HT1080 (cell line): ENCODE results near the gene TP53TG3F. TPM values are rescaled to one million over a fixed set of nuclear protein-coding genes. Genes with fewer than 3 reads are reported as not detected.
"Not testable (repeated sequence)": the region's sequence is repeated elsewhere in the genome, so short reads cannot be mapped to it uniquely, and the experiment has no call there.

Source experiments
- DNase-seq: peaks from one replicate; pipeline ENCODE4 v3.0.0-alpha.2; 2015; ENCODE audit warnings: low read depth
- polyA plus RNA-seq, 2 experiments: library from polyadenylated mRNA; depleted of rRNA; stranded (reverse); fragments of >200 nt; gene quantifications; 2 replicates each; pipeline ENCODE4 v1.2.3, GENCODE V29; 2015
- small RNA-seq: library from RNA; depleted of rRNA; stranded (forward); fragments of <200 nt; gene quantifications from one replicate; pipeline ENCODE3, GENCODE V24; 2014
- total RNA-seq: library from RNA; depleted of rRNA; stranded (reverse); fragments of >200 nt; shearing (Covaris generic); gene quantifications from 2 replicates; pipeline ENCODE4 v1.2.3, GENCODE V29; 2014; rRNA removed

Gene TP53TG3F, protein sequence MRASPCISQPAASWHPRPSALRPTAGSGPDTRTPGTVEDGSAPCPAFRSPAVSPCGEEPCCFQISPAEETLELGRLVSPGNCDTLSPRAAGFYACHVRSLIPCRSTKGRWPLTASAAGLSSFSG
- total RNA-seq = 0.10 TPM in 1 of 2 replicates, not detected in the other
- polyA plus RNA-seq (2015; cell fraction: cytosol; rRNA removed) = 0.23 and 0.60 TPM in 2 replicates
- polyA plus RNA-seq (2015; cell fraction: nucleus; rRNA removed) = 4.4 and 5.8 TPM in 2 replicates

DNA sequence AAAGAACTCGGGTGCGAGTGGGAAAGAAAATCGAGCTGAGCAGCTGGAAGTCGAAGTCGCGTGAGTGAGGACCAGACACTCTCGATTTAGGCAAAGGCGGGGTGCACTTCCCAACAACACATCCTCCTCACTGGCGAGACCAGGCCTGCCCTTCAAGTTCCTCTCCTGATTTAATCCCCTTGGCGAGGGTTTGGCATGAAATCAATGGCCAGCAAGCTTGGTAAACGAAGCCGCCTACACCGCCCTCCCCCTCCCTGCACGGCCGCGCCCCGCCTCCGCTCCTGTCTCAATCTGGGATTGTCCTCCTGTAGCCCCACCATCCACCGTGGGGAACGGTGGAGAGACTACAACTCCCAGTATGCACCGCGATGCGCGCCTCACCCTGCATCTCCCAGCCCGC is at the start of gene TP53TG3F:
TP53TG3F (plus strand) TSS at position 301 of the 400 bp plus-strand sequence; CDS start at position 369, 68 bp downstream.
- DNase-seq = not testable (repeated sequence)

DNA sequence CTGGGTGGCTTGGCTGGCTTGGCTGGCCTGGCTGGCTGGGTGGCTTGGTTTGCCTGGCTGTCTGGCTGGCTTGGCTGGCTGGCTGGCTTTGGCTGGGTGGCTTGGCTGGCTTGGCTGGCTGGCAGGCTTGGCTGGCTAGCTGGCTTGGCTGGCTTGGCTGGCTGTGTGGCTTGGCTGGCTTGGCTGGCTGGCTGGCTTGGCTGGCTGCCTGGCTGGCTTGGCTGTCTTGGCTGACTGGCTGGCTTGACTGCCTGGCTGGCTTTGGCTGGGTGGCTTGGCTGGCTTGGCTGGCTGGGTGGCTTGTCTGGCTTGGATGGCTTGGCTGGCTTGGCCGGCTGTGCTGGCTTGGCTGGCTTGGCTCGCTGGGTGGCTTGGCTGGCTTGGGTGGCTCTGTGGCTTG is 32.2 kb downstream of the TP53TG3F start:
- not testable (repeated sequence) for DNase-seq

DNA sequence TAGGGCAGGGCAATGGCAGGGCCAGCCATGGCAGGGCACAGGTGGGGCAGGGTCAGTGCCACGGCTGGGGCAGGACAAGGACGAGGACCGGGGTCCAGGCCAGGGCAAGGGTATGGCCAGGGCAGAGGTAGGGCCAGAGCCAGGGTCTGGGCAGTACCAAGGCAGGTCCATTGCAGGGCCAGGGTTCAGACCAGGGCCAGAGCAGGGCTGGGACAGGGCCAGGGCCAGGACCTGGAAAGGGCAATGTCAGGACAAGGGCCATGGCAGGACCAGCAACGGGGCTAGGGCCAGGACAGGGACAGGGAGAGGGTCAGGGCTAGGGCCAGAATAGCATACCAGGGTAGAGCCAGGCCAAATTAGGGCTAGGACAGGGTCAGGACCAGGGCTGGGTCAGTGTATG is 47.8 kb downstream of the TP53TG3F start:
- not testable (repeated sequence) for DNase-seq

DNA sequence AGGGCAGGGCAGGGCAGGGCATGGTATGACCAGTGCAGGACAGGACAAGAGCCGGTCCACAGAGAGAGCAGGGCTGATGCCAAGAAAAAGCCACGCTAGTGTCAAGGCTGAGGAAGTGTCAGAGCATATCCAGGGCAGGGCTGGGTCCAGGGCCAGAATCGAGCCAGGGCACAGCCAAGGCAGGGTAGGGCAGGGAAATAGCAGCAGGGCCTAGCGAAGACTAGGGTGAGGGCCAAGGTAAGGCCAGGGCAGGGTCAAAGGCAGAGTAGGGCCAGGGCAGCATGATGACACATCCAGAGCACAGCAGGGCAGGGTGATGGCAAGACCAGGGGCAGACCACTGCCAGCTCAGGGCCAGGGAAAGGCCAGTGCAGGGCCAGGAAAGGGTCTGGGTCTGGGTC is 49.7 kb downstream of the TP53TG3F start:
- not testable (repeated sequence) for DNase-seq

DNA sequence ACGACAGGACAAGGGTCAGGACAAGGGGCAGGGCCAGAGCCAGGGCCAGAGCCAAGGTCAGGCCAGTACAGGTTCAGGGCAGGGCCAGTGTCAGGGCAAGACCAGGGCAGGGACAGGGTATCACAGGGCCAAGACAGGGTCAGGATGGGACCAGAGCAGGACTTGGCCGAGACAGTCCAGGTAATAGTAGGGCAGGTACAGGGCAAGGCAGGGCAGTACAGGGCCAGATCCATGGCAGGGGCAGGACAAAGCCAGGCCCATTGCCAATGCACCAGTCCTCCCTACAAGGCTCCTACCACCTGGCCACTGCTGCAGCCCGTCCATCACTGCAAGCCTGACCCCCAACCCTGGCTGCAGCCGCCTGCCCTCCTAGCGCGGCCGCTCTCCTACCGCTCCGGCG is 50.5 kb downstream of the TP53TG3F start:
- not testable (repeated sequence) for DNase-seq

Small RNA genes lying within 50 kb of the gene (small RNA-seq; reads per million reads assigned to genes)
- gene AC136944.5 (not detected), gene AC136944.6 (not detected)

Other genes with a start within 250 kb of the TP53TG3F start
- gene TP53TG3E, start 155.3 kb upstream of the TP53TG3F start, total RNA-seq = not detected in 2 replicates
- gene TP53TG3B, start 98.8 kb upstream of the TP53TG3F start, total RNA-seq = 1.8 TPM in 1 of 2 replicates, not detected in the other